HEK293 (cell line): ENCODE data around the gene ZNF428.

ENCODE experiments used
- IKZF3 ChIP-seq: fragments of 450-650 bp; IDR thresholded peaks from 2 replicates; pipeline ENCODE4 v1.5.0; 2018; ENCODE audit warnings: missing biosample characterization, mild to moderate bottlenecking, missing genetic modification characterization, moderate library complexity
- OVOL3 ChIP-seq: fragments of 450-650 bp; formaldehyde crosslinking; IDR thresholded peaks from 2 replicates; pipeline ENCODE4 v1.5.1; 2016; ENCODE audit warnings: missing biosample characterization, missing genetic modification characterization
- RBAK ChIP-seq: fragments of 450-650 bp; formaldehyde crosslinking; IDR thresholded peaks from 2 replicates; pipeline ENCODE4 v1.5.1; 2016; ENCODE audit warnings: missing biosample characterization, missing genetic modification characterization
- REST ChIP-seq: fragments of 450-650 bp; formaldehyde crosslinking; IDR thresholded peaks from 2 replicates; pipeline ENCODE4 v1.5.1; 2016; ENCODE audit warnings: missing biosample characterization, missing genetic modification characterization
- SCRT1 ChIP-seq: fragments of 450-650 bp; formaldehyde crosslinking; IDR thresholded peaks from 2 replicates; pipeline ENCODE4 v1.5.1; 2016; ENCODE audit warnings: missing biosample characterization, missing genetic modification characterization, borderline replicate concordance
- SETDB1 ChIP-seq: IDR thresholded peaks from one replicate; pipeline ENCODE4 v1.6.1; 2017; ENCODE audit warnings: mild to moderate bottlenecking, low read length, moderate library complexity, mixed read lengths; ENCODE audit not compliant: insufficient read length
- SP3 ChIP-seq: fragments of 450-650 bp; formaldehyde crosslinking; IDR thresholded peaks from 2 replicates; pipeline ENCODE4 v1.5.1; 2016; ENCODE audit warnings: missing biosample characterization, missing genetic modification characterization
- SP7 ChIP-seq: fragments of 450-650 bp; formaldehyde crosslinking; IDR thresholded peaks from 2 replicates; pipeline ENCODE4 v1.5.1; 2016; ENCODE audit warnings: missing biosample characterization, missing genetic modification characterization
- ZFP41 ChIP-seq: fragments of 450-650 bp; formaldehyde crosslinking; IDR thresholded peaks from 2 replicates; pipeline ENCODE4 v1.5.1; 2016; ENCODE audit warnings: missing biosample characterization, missing genetic modification characterization, borderline replicate concordance
- ZIC2 ChIP-seq: fragments of 450-650 bp; formaldehyde crosslinking; IDR thresholded peaks from 2 replicates; pipeline ENCODE4 v1.5.1; 2016; ENCODE audit warnings: missing biosample characterization, missing genetic modification characterization
- ZNF114 ChIP-seq: fragments of 450-650 bp; formaldehyde crosslinking; IDR thresholded peaks from 2 replicates; pipeline ENCODE4 v1.5.0; 2017; ENCODE audit warnings: missing biosample characterization, missing genetic modification characterization
- ZNF140 ChIP-seq: fragments of 450-650 bp; formaldehyde crosslinking; IDR thresholded peaks from 2 replicates; pipeline ENCODE4 v1.5.1; 2016; ENCODE audit warnings: missing biosample characterization, missing genetic modification characterization
- ZNF146 ChIP-seq: fragments of 450-650 bp; formaldehyde crosslinking; IDR thresholded peaks from 2 replicates; pipeline ENCODE4 v1.5.1; 2016; ENCODE audit warnings: missing biosample characterization, missing genetic modification characterization
- ZNF148 ChIP-seq: fragments of 450-650 bp; formaldehyde crosslinking; IDR thresholded peaks from 2 replicates; pipeline ENCODE4 v1.5.0; 2017; ENCODE audit warnings: missing biosample characterization, missing genetic modification characterization, borderline replicate concordance
- ZNF157 ChIP-seq: fragments of 450-650 bp; formaldehyde crosslinking; IDR thresholded peaks from 2 replicates; pipeline ENCODE4 v1.5.1; 2016; ENCODE audit warnings: missing biosample characterization, missing genetic modification characterization
- ZNF174 ChIP-seq: fragments of 450-650 bp; formaldehyde crosslinking; IDR thresholded peaks from 2 replicates; pipeline ENCODE4 v1.5.0; 2017; ENCODE audit warnings: missing biosample characterization, mild to moderate bottlenecking, missing genetic modification characterization
- ZNF211 ChIP-seq: fragments of 450-650 bp; formaldehyde crosslinking; IDR thresholded peaks from 2 replicates; pipeline ENCODE4 v1.5.1; 2016; ENCODE audit warnings: low read depth, missing biosample characterization, missing genetic modification characterization
- ZNF324 ChIP-seq: fragments of 450-650 bp; formaldehyde crosslinking; IDR thresholded peaks from 2 replicates; pipeline ENCODE4 v1.5.1; 2016; ENCODE audit warnings: missing biosample characterization, missing genetic modification characterization
- ZNF37A ChIP-seq: fragments of 450-650 bp; IDR thresholded peaks from 2 replicates; pipeline ENCODE4 v1.5.1; 2018; ENCODE audit warnings: missing biosample characterization, missing genetic modification characterization
- ZNF404 ChIP-seq: fragments of 450-650 bp; formaldehyde crosslinking; IDR thresholded peaks from 2 replicates; pipeline ENCODE4 v1.5.1; 2017; ENCODE audit warnings: missing biosample characterization, missing genetic modification characterization
- ZNF433 ChIP-seq: fragments of 450-650 bp; formaldehyde crosslinking; IDR thresholded peaks from 2 replicates; pipeline ENCODE4 v1.5.1; 2016; ENCODE audit warnings: missing biosample characterization, missing genetic modification characterization, low read depth
- ZNF48 ChIP-seq: fragments of 450-650 bp; formaldehyde crosslinking; IDR thresholded peaks from 2 replicates; pipeline ENCODE4 v1.5.1; 2016; ENCODE audit warnings: missing biosample characterization, missing genetic modification characterization
- ZNF585B ChIP-seq: fragments of 450-650 bp; formaldehyde crosslinking; IDR thresholded peaks from 2 replicates; pipeline ENCODE4 v1.5.1; 2016; ENCODE audit warnings: missing biosample characterization, missing genetic modification characterization
- ZNF600 ChIP-seq: fragments of 450-650 bp; formaldehyde crosslinking; IDR thresholded peaks from 2 replicates; pipeline ENCODE4 v1.5.1; 2016; ENCODE audit warnings: missing biosample characterization, missing genetic modification characterization
- ZNF621 ChIP-seq: fragments of 450-650 bp; formaldehyde crosslinking; IDR thresholded peaks from 2 replicates; pipeline ENCODE4 v1.5.1; 2017; ENCODE audit warnings: missing biosample characterization, missing genetic modification characterization
- ZNF658 ChIP-seq: fragments of 450-650 bp; formaldehyde crosslinking; IDR thresholded peaks from 2 replicates; pipeline ENCODE4; 2016; ENCODE audit warnings: missing biosample characterization, missing genetic modification characterization
- ZNF701 ChIP-seq: fragments of 450-650 bp; formaldehyde crosslinking; IDR thresholded peaks from 2 replicates; pipeline ENCODE4 v1.5.1; 2016; ENCODE audit warnings: missing biosample characterization, missing genetic modification characterization
- TF ChIP-seq, protein P1 (sequence below): fragments of 450-650 bp; formaldehyde crosslinking; IDR thresholded peaks from 2 replicates; pipeline ENCODE4 v1.5.1; 2016; ENCODE audit warnings: missing biosample characterization, missing genetic modification characterization
- TF ChIP-seq, protein P2 (sequence below): fragments of 450-650 bp; formaldehyde crosslinking; IDR thresholded peaks from 2 replicates; pipeline ENCODE4 v1.5.1; 2016; ENCODE audit warnings: missing biosample characterization, missing genetic modification characterization
- TF ChIP-seq, protein P3 (sequence below): fragments of 450-650 bp; formaldehyde crosslinking; IDR thresholded peaks from 2 replicates; pipeline ENCODE4 v1.5.1; 2016; ENCODE audit warnings: missing biosample characterization, missing genetic modification characterization

ZNF428 gene

GRCh38 chr19:43610493-43610892, 8.9 kb downstream of the ZNF428 start (continued):
- TF ChIP-seq ZNF174 (tag by site-specific recombination): no peak
- TF ChIP-seq SETDB1: no peak
- no peak for TF ChIP-seq ZNF585B (tag by site-specific recombination)
- TF ChIP-seq ZNF146: no peak
- no peak for TF ChIP-seq ZNF658 (tag by site-specific recombination)
- no peak for TF ChIP-seq ZNF701 (tag by site-specific recombination)
- no peak for TF ChIP-seq ZNF621 (tag by site-specific recombination)
- TF ChIP-seq RBAK: no peak
- peak; percentile 98 for TF ChIP-seq ZIC2
- no peak for TF ChIP-seq ZFP41
- peak; percentile 71; the same call in 1 of the 2 replicates for TF ChIP-seq IKZF3 (tag by site-specific recombination)
- TF ChIP-seq, protein P1, sequence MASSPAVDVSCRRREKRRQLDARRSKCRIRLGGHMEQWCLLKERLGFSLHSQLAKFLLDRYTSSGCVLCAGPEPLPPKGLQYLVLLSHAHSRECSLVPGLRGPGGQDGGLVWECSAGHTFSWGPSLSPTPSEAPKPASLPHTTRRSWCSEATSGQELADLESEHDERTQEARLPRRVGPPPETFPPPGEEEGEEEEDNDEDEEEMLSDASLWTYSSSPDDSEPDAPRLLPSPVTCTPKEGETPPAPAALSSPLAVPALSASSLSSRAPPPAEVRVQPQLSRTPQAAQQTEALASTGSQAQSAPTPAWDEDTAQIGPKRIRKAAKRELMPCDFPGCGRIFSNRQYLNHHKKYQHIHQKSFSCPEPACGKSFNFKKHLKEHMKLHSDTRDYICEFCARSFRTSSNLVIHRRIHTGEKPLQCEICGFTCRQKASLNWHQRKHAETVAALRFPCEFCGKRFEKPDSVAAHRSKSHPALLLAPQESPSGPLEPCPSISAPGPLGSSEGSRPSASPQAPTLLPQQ: no peak
- 0 out of 2 replicates have a peak, but pooled peaks have one; percentile 36 for TF ChIP-seq ZNF324 (tag by site-specific recombination)
- TF ChIP-seq SCRT1 (tag by site-specific recombination): no peak
- TF ChIP-seq SP3 (tag by site-specific recombination): peak; percentile 15; the same call in 1 of the 2 replicates
- TF ChIP-seq SP7: peak; percentile 52; the same call in 1 of the 2 replicates
- no peak for TF ChIP-seq ZNF211 (tag by site-specific recombination)
- TF ChIP-seq ZNF37A: no peak
- TF ChIP-seq OVOL3 (tag by site-specific recombination): no peak
- TF ChIP-seq ZNF148 (tag by site-specific recombination): no peak
- TF ChIP-seq ZNF404: no peak
- TF ChIP-seq ZNF140 (tag by site-specific recombination): no peak
- TF ChIP-seq REST (tag by site-specific recombination): no peak
- TF ChIP-seq ZNF48 (tag by site-specific recombination): no peak
- TF ChIP-seq ZNF433: no peak
- TF ChIP-seq, protein P2, sequence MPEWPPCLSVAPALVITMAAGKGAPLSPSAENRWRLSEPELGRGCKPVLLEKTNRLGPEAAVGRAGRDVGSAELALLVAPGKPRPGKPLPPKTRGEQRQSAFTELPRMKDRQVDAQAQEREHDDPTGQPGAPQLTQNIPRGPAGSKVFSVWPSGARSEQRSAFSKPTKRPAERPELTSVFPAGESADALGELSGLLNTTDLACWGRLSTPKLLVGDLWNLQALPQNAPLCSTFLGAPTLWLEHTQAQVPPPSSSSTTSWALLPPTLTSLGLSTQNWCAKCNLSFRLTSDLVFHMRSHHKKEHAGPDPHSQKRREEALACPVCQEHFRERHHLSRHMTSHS (tag by site-specific recombination): no peak
- no peak for TF ChIP-seq ZNF114 (tag by site-specific recombination)
- no peak for TF ChIP-seq ZNF157 (tag by site-specific recombination)
- TF ChIP-seq, protein P3, sequence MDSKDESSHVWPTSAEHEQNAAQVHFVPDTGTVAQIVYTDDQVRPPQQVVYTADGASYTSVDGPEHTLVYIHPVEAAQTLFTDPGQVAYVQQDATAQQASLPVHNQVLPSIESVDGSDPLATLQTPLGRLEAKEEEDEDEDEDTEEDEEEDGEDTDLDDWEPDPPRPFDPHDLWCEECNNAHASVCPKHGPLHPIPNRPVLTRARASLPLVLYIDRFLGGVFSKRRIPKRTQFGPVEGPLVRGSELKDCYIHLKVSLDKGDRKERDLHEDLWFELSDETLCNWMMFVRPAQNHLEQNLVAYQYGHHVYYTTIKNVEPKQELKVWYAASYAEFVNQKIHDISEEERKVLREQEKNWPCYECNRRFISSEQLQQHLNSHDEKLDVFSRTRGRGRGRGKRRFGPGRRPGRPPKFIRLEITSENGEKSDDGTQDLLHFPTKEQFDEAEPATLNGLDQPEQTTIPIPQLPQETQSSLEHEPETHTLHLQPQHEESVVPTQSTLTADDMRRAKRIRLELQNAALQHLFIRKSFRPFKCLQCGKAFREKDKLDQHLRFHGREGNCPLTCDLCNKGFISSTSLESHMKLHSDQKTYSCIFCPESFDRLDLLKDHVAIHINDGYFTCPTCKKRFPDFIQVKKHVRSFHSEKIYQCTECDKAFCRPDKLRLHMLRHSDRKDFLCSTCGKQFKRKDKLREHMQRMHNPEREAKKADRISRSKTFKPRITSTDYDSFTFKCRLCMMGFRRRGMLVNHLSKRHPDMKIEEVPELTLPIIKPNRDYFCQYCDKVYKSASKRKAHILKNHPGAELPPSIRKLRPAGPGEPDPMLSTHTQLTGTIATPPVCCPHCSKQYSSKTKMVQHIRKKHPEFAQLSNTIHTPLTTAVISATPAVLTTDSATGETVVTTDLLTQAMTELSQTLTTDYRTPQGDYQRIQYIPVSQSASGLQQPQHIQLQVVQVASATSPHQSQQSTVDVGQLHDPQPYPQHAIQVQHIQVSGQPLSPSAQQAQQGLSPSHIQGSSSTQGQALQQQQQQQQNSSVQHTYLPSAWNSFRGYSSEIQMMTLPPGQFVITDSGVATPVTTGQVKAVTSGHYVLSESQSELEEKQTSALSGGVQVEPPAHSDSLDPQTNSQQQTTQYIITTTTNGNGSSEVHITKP: no peak; the same call in 1 of the 2 replicates
- TF ChIP-seq ZNF600 (tag by site-specific recombination): peak; percentile 68
